Sigmoid colon (tissue), 4 donors: ENCODE results near the gene PSMC3.

ENCODE experiments used
- CTCF ChIP-seq, 4 experiments: fragments of 450-650 bp in 3 of 4; fragments of 200-600 bp in 1 of 4; IDR thresholded peaks; one replicate each; pipeline ENCODE4 v1.5.1; 2016 to 2019; ENCODE audit warnings: antibody characterized with exemption in 4 of 4, mild to moderate bottlenecking in 3 of 4, moderate library complexity in 2 of 4
- POLR2AphosphoS5 ChIP-seq, 4 donors: sonication (generic); formaldehyde crosslinking; IDR thresholded peaks; one replicate each; pipeline ENCODE4 v1.6.1; 2017; ENCODE audit warnings: antibody characterized with exemption in 4 of 4

GRCh38 chr11:47403571-47403970 is 22.7 kb downstream of the PSMC3 start:
- TF ChIP-seq POLR2AphosphoS5 (IDR thresholded peaks at IDR 0.05) (no peak), CTCF (IDR thresholded peaks at IDR 0.05) (no peak)
